ENCODE data around the gene CCL18. TPM values are rescaled to one million over a fixed set of nuclear protein-coding genes. Genes with fewer than 3 reads are reported as not detected.
"Not testable (repeated sequence)": the region's sequence is repeated elsewhere in the genome, so short reads cannot be mapped to it uniquely, and the experiment has no call there.

The CCL18 gene, protein sequence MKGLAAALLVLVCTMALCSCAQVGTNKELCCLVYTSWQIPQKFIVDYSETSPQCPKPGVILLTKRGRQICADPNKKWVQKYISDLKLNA
- total RNA-seq, result under 0.01 TPM in 1 of 2 replicates, not detected in the other

- TF ChIP-seq, protein P1, sequence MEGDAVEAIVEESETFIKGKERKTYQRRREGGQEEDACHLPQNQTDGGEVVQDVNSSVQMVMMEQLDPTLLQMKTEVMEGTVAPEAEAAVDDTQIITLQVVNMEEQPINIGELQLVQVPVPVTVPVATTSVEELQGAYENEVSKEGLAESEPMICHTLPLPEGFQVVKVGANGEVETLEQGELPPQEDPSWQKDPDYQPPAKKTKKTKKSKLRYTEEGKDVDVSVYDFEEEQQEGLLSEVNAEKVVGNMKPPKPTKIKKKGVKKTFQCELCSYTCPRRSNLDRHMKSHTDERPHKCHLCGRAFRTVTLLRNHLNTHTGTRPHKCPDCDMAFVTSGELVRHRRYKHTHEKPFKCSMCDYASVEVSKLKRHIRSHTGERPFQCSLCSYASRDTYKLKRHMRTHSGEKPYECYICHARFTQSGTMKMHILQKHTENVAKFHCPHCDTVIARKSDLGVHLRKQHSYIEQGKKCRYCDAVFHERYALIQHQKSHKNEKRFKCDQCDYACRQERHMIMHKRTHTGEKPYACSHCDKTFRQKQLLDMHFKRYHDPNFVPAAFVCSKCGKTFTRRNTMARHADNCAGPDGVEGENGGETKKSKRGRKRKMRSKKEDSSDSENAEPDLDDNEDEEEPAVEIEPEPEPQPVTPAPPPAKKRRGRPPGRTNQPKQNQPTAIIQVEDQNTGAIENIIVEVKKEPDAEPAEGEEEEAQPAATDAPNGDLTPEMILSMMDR (IDR thresholded peaks at IDR 0.05; ENCODE audit: insufficient read depth, low read depth, low read length), result no peak
- no peak within 1 kb of the TSS for H3K4me3 ChIP-seq (ENCODE audit: low read depth, low read length)
- DNase-seq (ENCODE audit: low read depth), result no peak
Measured at GRCh38 chr17:36063786-36064541, at the start of gene CCL18. Gene CCL18, plus strand, starts transcription at chr17:36064272. Its CDS starts 71 bp downstream, at chr17:36064343.

GRCh38 chr17:36014946-36015345 is 49.1 kb upstream of the CCL18 start:
- H3K4me3 ChIP-seq (ENCODE audit: low read depth, low read length), result no peak overlapping the region
- TF ChIP-seq, protein P1 (IDR thresholded peaks at IDR 0.05; ENCODE audit: insufficient read depth, low read depth, low read length), result no peak
- no peak for DNase-seq (ENCODE audit: low read depth)

GRCh38 chr17:36015895-36016294 is 48.2 kb upstream of the CCL18 start:
- DNase-seq (ENCODE audit: low read depth); H3K4me3 ChIP-seq (ENCODE audit: low read depth, low read length): not testable (repeated sequence)

- H3K4me3 ChIP-seq (ENCODE audit: low read depth, low read length), result no peak overlapping the region
- DNase-seq (ENCODE audit: low read depth), result no peak
- TF ChIP-seq, protein P1 (IDR thresholded peaks at IDR 0.05; ENCODE audit: insufficient read depth, low read depth, low read length), result no peak
Measured at GRCh38 chr17:36016555-36016954, 47.5 kb upstream of the CCL18 start.

DNA sequence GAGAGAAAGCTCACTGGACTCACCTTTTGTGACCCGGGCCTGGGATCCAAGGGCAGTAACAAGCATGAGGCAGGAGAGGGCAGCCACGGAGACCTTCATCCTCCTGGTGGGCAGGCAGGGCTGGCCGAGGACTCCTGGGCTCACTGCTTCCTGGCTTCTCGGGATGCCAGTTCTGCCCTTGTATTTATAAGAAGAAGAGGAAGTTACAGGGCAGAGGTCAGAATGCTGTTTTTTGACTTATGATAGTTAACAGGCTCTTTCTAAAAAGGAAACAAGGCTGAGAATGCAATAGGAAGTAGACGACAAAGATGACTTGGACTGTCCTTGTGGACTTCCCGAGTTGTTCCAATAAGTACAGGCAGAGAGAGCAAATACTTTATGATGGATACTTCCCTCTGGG is 46.3 kb upstream of the CCL18 start, which contains the start of gene CCL23:
Gene CCL23 (minus strand): TSS at position 174 of the 400 bp plus-strand sequence. CDS start 75 bp downstream, at position 99.
- TF ChIP-seq, protein P1 (IDR thresholded peaks at IDR 0.05; ENCODE audit: insufficient read depth, low read depth, low read length), result no peak
- no peak within 1 kb of the TSS for H3K4me3 ChIP-seq (ENCODE audit: low read depth, low read length)
- no peak for DNase-seq (ENCODE audit: low read depth)

DNA sequence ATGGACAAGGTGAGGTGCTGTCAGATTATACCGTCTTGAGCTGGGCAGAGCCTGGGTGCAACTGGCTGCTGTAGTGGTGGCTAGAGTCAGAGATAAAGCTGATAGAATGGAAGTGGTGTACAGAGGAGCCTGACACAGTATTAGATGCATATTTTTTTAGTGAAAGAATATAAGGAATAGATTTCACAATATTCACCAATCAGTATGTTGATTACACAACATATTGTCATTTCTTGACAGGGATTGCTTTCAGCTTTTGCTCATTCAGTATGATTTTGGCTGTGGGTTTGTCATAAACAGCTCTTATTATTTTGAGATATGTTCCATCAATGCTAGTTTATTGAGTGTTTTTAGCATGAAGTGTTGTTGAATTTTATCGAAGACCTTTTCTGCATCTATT is 44.6 kb upstream of the CCL18 start:
- no peak for DNase-seq (ENCODE audit: low read depth)
- H3K4me3 ChIP-seq (ENCODE audit: low read depth, low read length), result no peak overlapping the region
- TF ChIP-seq, protein P1 (IDR thresholded peaks at IDR 0.05; ENCODE audit: insufficient read depth, low read depth, low read length), result no peak

DNA sequence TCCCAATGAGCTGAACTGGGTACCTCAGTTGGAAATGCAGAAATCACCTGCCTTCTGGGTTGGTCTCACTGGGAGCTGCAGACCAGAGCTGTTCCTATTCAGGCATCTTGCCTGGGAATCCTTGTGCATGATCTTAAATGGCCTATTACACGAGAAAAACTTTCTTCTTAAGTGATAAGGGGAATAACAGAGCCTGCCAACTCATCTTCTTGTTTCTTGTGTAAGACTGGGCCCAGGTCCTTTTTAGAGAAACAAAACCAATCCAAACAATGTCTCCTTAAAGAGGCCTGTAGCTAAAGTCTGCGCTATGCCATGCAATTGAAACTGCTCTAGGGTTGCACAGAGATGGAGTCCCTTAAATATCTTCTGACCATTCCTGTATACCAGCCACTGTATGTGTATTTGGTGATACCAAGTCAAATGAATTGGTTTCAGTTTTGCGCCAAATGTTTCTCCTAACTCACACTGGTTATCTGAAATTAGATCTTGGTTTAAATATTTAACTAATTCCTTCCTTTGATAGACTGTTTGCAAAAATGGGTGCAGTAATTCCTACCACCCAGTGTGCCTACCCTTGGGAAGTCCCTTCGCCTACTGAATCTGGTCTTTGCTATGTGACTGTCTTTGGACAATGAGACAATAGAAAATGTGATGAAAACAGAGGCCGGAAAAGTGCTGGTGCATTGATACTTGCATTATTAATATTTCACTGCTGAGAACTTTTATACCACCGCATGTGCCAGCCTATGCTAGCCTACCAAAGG is 39.8 kb upstream of the CCL18 start:
- no peak for DNase-seq (ENCODE audit: low read depth)
- TF ChIP-seq, protein P1 (IDR thresholded peaks at IDR 0.05; ENCODE audit: insufficient read depth, low read depth, low read length), result no peak
- H3K4me3 ChIP-seq (ENCODE audit: low read depth, low read length), result no peak overlapping the region
